Activated T-helper 1 cell treated with anti-CD3 and anti-CD28 coated beads, Interleukin-12 subunit alpha, Interleukin-12 subunit beta, Interleukin-2, Interleukin-4 antibody, amounts not matched to agents 30 ng/mL and 10 ng/mL and 1 ng/mL, durations not matched to agents 14 hours and 24 hours and 36 hours (primary cell): ENCODE data around the gene OGT. TPM values are rescaled to one million over a fixed set of nuclear protein-coding genes. Genes with fewer than 3 reads are reported as not detected.
"Not testable (repeated sequence)": the region's sequence is repeated elsewhere in the genome, so short reads cannot be mapped to it uniquely, and the experiment has no call there.

Source experiments
- DNase-seq: peaks from one replicate; pipeline ENCODE4 v3.0.0; 2021; ENCODE audit warnings: low spot score
- H3K27ac Mint-ChIP-seq: one replicate; pipeline ENCODE4 v1.8.0; 2021; ENCODE audit warnings: mild to moderate bottlenecking, mixed read lengths
- H3K27me3 Mint-ChIP-seq: one replicate; pipeline ENCODE4 v1.8.0; 2022; ENCODE audit warnings: mild to moderate bottlenecking, moderate library complexity, mixed read lengths; ENCODE audit not compliant: insufficient read depth
- H3K36me3 Mint-ChIP-seq: one replicate; pipeline ENCODE4 v1.8.0; 2021; ENCODE audit warnings: low read depth, mixed read lengths
- H3K4me1 Mint-ChIP-seq: one replicate; pipeline ENCODE4 v1.8.0; 2021; ENCODE audit warnings: low read depth, mixed read lengths
- H3K4me3 Mint-ChIP-seq: one replicate; pipeline ENCODE4 v1.8.0; 2021; ENCODE audit warnings: mild to moderate bottlenecking, moderate library complexity, mixed read lengths
- H3K9me3 Mint-ChIP-seq: one replicate; pipeline ENCODE4 v1.8.0; 2021; ENCODE audit warnings: mixed read lengths
- intact Hi-C: fragments of 100-400 bp; cut with micrococcal nuclease; formaldehyde crosslinking; loops from one replicate; pipeline ENCODE4 v1.15.1; 2024
- total RNA-seq: library from RNA; stranded (reverse); gene quantifications from 2 replicates; pipeline ENCODE4 v1.2.3, GENCODE V29; 2022

Gene OGT
- total RNA-seq = 295 and 305 TPM in 2 replicates

DNA sequence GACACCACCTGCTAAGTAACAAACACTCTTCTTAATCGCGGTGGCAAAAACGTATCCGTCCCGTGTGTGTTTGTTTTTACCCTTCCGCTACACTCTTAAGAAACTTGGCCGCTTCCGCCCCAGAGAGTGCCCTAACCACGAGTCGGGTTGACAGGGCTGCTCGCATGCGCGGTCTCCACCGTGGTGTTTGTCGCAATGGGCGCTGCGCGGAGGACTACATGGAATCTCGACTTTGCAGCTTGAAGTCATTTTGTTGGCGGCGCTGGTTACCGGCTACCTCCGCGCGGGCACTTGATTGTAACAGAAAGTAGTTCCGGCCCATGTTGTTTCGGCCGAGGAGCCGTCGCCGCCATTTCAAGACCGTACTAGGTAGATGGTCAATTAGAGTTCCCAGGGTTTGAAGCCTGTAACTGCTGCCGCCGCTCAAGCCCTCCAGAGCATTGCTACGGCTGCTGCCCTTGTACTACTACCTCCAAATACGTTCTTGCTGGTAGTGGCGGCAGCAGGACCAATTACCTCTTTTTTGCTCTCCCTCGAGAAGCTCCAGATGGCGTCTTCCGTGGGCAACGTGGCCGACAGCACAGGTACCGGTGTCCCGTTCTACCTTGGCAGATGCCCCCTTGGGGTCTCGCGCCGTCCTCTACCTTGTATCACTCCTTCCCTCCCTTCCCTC, at the start of gene OGT:
TSS of gene OGT (plus strand) at position 352 of the 673 bp plus-strand sequence. CDS start at position 548, 196 bp downstream.
- peak; percentile 88 for DNase-seq
- Mint-ChIP-seq H3K27me3 (no peaks in the 10 kb centered on the region), H3K27ac (peak within 1 kb of the TSS; percentile 100), H3K36me3 (peaks cover 29% of the 10 kb centered on the region), H3K4me1 (peaks cover 26% of the 10 kb centered on the region), H3K9me3 (peaks cover 4% of the 10 kb centered on the region), H3K4me3 (peak within 1 kb of the TSS; percentile 95)
- intact Hi-C loops = loop anchor here (1.0 to 5.0 kb wide), 9 partner anchors 8 to 414 kb away; partner anchors contain the start of genes MED12, NONO and TAF1

DNA sequence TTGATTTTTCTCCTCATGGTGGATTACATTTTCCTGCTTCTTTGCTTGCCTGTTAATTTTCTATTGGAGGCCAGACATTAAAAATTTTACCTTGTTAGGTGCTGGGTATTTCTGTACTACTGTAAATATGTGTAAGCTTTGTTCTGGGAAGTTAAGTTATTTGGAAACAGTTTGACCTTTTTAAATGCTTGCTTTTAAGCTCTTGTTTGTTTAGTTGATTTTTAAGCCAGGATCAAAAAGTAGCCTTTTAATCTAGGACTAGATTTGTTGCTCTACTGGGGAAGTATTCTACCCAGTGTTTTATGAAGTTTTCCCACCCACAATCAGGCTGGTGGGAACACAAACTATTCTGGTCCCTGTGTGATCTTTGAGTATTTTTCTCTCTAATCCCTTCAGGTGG, 45.1 kb upstream of the OGT start:
- DNase-seq = no peak
- Mint-ChIP-seq H3K4me1 (peaks cover 8% of the 10 kb centered on the region), H3K9me3 (no peaks in the 10 kb centered on the region), H3K36me3 (peaks cover 4% of the 10 kb centered on the region), H3K4me3 (no peak overlapping the region), H3K27ac (no peak overlapping the region), H3K27me3 (no peaks in the 10 kb centered on the region)
- intact Hi-C loops = no loop called here

DNA sequence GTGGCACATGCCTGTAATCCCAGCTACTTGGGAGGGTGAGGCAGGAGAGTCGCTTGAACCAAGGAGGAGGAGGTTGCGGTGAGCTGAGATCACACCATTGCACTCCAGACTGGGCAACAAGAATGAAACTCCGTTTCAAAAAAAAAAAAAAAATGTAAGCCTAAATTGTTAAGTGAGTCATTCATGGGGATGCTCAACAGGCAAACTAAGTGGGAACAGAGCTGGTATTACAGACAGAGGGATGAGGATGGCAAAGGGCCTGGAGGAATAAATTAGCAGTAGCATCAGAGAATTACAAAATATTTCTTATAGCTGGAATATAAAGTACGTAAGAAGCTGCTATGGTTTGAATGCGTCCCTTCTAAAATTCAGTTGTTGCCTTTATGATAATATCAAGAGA, 43.4 kb upstream of the OGT start:
- Mint-ChIP-seq H3K27me3 (no peaks in the 10 kb centered on the region), H3K36me3 (peaks cover 4% of the 10 kb centered on the region), H3K27ac (no peak overlapping the region), H3K4me1 (peaks cover 8% of the 10 kb centered on the region), H3K9me3 (no peaks in the 10 kb centered on the region), H3K4me3 (no peak overlapping the region)
- intact Hi-C loops = no loop called here
- DNase-seq = no peak

DNA sequence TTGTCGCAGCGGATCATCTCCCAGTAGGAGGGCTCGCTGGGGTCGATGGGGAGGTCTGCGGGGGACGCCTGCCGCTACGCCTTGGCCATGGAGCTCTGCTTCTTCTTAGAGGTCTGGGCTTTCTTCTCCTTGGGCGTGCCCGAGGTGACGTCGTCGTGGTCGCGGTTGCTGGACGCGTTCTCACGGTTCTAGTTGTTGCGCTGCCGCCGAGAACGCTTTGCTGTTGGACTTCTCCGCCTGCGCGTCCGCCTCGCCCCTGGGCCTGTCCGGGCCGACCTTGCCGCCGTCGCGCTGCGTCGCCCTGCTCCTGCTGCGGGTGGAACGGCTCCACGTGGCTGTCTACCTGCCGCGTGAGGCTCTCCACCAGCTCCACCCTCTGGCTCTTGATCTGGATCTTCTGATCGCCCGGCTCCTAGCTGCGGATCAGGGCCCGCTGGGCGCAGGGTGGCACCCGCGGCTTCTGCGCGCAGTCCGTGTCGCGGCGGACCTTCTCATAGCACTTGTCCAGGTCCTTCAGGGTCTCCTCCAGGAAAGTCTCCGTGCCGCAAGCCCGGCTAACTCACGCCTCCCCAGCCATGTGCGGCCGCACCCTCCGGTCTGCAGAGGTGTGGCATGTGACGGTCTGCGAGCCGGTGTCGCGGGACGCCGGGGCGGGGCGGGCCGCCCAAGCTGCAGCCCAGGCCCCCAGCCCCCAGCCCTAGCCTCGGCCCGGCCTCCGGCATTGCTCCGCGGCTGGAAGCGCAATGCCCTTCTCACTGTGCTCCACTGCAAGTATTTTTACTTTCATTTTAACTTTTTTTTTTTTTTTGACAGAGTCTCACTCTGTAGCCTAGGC, 40.5 kb upstream of the OGT start:
- intact Hi-C loops = loop anchor here (1.0 to 2.0 kb wide), 2 partner anchors 22 to 40 kb away; no protein-coding TSS in a partner anchor
- Mint-ChIP-seq H3K9me3 (no peaks in the 10 kb centered on the region), H3K27ac (peak overlapping the region; percentile 79), H3K4me1 (peaks cover 14% of the 10 kb centered on the region), H3K36me3 (peaks cover 4% of the 10 kb centered on the region), H3K27me3 (no peaks in the 10 kb centered on the region), H3K4me3 (peak overlapping the region; percentile 86)
- peak; percentile 31 for DNase-seq

DNA sequence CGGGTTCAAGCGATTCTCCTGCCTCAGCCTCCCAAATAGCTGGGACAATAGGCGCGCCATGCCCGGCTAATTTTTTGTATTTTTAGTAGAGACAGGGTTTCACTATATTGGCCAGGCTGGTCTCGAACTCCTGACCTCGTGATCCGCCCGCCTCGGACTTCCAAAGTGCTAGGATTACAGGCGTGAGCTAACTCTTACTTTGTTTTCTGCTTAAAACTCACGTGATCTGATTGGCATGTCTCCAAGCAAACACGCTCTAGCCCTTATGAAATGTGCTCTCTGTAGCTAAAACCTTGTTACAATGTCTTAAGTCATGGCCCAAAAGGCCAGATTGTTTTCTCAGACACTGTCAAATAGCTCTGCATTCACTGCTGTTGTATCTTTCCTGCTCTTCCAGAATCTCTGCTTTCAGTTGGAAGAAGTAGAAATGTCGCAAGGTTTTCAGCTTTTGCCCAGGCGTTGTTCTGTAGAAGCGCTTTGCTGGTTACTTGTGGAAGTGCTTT, 39.7 kb upstream of the OGT start:
- no peaks in the 10 kb centered on the region for H3K27me3 Mint-ChIP-seq

DNA sequence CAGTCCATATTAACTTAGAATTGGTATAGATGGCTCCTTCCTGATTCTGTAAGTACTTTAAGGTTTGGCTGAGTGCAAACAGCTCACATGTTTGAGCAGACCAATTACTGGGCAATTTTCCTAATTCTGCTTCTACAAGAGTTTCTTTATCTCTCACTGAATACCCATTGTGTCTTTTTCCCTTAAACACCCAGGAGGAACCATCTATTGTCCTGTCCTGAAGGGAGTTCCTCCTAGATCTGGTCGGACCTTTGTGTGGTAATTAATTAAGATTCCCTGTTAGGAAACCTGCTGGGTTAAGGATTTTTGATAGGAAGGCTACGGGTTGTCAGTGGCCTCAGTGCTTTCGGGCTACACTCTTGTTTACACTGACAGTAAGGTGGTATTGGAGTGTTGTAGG, 36.9 kb upstream of the OGT start:
- H3K4me1 Mint-ChIP-seq = peaks cover 14% of the 10 kb centered on the region
- H3K36me3 Mint-ChIP-seq, H3K27ac Mint-ChIP-seq, H3K4me3 Mint-ChIP-seq, DNase-seq, H3K9me3 Mint-ChIP-seq, intact Hi-C loops, H3K27me3 Mint-ChIP-seq: not testable (repeated sequence)

More for the DNA sequence above, 39.7 kb upstream of the OGT start:
- intact Hi-C loops = loop anchor here (2.0 kb wide), 1 partner anchor 22 kb away; no protein-coding TSS in a partner anchor
- Mint-ChIP-seq H3K36me3 (peaks cover 4% of the 10 kb centered on the region), H3K4me3 (peak overlapping the region; percentile 86), H3K9me3 (no peaks in the 10 kb centered on the region), H3K4me1 (peaks cover 14% of the 10 kb centered on the region), H3K27ac (no peak overlapping the region)
- no peak for DNase-seq

DNA sequence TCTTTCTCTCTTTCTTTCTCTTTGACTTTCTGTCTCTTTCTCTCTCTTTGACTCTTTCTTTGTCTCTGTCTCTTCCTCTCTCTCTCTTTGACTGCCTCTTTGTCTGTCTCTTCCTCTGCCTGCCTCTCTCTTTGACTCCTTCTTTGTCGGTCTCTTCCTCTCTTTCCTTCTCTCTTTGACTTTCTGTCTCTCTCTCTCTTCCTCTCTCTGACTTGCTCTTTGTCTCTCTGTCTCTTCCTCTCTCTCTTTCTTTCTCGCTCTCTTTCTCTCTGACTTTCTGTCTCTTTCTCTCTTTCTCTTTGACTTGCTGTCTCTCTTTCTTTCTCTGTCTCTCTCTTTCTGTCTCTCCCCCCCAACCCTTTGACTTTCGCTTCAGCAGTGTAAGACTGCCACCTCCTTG, 36.4 kb upstream of the OGT start:
- Mint-ChIP-seq H3K27ac (peak overlapping the region; percentile 55), H3K4me1 (peaks cover 14% of the 10 kb centered on the region), H3K27me3 (no peaks in the 10 kb centered on the region), H3K9me3 (no peaks in the 10 kb centered on the region), H3K36me3 (no peaks in the 10 kb centered on the region), H3K4me3 (no peak overlapping the region)
- DNase-seq = no peak
- intact Hi-C loops = no loop called here

DNA sequence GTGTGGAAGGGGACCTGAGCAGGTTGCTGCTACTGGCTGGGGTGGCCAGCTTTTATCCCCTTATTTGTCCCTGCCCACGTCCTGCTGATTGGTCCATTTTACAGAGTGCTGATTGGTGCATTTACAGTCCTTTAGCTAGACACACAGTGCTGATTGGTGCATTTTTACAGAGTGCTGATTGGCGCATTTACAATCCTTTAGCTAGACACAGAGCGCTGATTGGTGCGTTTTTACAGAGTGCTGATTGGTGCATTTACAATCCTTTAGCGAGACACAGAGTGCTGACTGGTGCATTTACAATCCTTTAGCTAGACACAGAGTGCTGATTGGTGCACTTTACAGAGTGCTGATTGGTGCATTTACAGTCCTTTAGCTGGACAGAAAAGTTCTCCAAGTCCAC, 30.8 kb upstream of the OGT start:
- intact Hi-C loops, DNase-seq, H3K4me3 Mint-ChIP-seq, H3K9me3 Mint-ChIP-seq, H3K27ac Mint-ChIP-seq, H3K36me3 Mint-ChIP-seq, H3K4me1 Mint-ChIP-seq, H3K27me3 Mint-ChIP-seq: not testable (repeated sequence)

DNA sequence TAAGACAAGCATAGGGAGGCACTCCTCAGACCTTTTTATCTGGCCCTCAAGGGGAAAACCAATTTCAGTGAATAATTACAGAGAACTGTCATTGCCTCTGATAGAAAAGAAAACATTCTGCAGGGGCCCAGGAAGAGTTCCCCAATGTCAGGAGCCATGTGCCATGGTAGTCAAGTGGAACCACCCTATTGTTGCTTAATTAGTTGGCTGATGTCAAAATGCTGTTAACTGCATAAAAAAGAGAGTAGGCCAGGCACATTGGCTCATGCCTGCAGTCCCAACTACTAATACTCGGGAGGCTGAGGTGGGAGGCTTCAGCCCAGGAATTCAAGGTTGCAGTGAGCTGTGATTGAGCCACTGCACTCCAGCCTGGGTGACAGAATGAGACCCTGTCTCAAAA, 28.6 kb upstream of the OGT start:
- no peaks in the 10 kb centered on the region for H3K36me3 Mint-ChIP-seq
- no peak for DNase-seq
- H3K27ac Mint-ChIP-seq = no peak overlapping the region
- intact Hi-C loops = no loop called here
- no peaks in the 10 kb centered on the region for H3K9me3 Mint-ChIP-seq
- no peaks in the 10 kb centered on the region for H3K4me1 Mint-ChIP-seq
- peaks cover 4% of the 10 kb centered on the region for H3K27me3 Mint-ChIP-seq
- no peak overlapping the region for H3K4me3 Mint-ChIP-seq

DNA sequence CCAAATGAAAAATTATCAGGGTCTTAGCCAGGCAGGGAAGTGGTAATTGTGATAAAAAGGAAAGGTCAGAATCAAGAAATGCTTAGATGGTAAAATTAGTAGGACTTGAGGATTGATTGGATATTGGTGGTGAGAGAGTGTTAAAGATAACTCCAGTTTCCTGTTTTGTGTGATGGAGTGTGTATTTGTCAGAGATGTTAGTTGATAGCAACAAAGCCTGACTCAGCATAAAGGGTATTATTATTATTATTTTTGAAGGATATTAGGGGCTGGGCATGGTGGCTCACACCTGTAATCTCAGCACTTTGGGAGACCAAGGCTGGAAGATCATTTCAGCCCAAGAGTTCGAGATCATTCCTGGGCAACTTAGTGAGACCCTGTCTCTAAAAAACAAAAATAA, 23.6 kb upstream of the OGT start:
- intact Hi-C loops = no loop called here
- Mint-ChIP-seq H3K9me3 (peaks cover 5% of the 10 kb centered on the region), H3K4me1 (peaks cover 10% of the 10 kb centered on the region), H3K27ac (no peak overlapping the region), H3K27me3 (peaks cover 2% of the 10 kb centered on the region), H3K36me3 (peaks cover 4% of the 10 kb centered on the region), H3K4me3 (no peak overlapping the region)
- DNase-seq = no peak

DNA sequence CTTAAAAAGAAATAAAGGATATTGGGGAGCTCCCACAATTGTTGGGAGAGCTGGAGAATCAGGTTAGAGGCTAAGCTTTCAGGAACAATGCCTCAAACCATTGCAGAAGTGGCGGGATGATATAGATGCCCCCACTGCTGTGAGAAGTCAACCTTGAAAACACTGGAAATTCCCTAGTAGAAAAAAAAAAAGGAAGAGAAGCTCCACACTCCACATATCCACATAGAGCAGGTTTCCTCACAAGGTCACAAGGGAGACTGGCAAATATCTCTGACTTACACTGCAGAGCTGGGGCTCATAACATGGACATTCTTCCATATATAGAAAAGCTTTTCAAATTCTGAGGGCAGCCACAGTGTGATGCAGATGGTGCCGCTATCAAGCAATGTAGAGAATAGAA, 22.7 kb upstream of the OGT start:
- DNase-seq = no peak
- peaks cover 18% of the 10 kb centered on the region for H3K4me1 Mint-ChIP-seq
- intact Hi-C loops = no loop called here
- peaks cover 2% of the 10 kb centered on the region for H3K27me3 Mint-ChIP-seq
- H3K36me3 Mint-ChIP-seq = peaks cover 4% of the 10 kb centered on the region
- peaks cover 5% of the 10 kb centered on the region for H3K9me3 Mint-ChIP-seq
- no peak overlapping the region for H3K27ac Mint-ChIP-seq
- H3K4me3 Mint-ChIP-seq = no peak overlapping the region

DNA sequence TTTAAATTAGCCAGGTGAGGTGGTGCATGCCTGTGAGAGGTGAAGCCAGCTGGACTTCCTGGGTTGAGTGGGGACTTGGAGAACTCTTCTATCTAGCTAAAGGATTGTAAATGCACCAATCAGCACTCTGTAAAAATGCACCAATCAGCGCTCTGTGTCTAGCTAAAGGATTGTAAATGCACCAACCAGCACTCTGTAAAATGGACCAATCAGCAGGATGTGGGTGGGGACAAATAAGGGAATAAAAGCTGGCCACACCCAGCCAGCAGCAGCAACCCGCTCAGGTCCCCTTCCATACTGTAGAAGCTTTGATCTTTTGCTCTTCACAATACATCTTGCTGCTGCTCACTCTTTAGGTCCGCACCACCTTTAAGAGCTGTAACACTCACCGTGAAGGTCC, 19.2 kb upstream of the OGT start:
- not testable (repeated sequence) for H3K9me3 Mint-ChIP-seq, H3K27me3 Mint-ChIP-seq, H3K36me3 Mint-ChIP-seq, H3K27ac Mint-ChIP-seq, H3K4me3 Mint-ChIP-seq, DNase-seq
- H3K4me1 Mint-ChIP-seq = peaks cover 18% of the 10 kb centered on the region
- intact Hi-C loops = loop anchor here (1.0 to 2.0 kb wide), 2 partner anchors 19 to 21 kb away; no protein-coding TSS in a partner anchor
